ENCODE results near the gene MTCH2. TPM values are rescaled to one million over a fixed set of nuclear protein-coding genes. Genes with fewer than 3 reads are reported as not detected.
A peak's percentile ranks its signal among the peaks of the same experiment; 100 is the strongest.
"Not testable (repeated sequence)": the region's sequence is repeated elsewhere in the genome, so short reads cannot be mapped to it uniquely, and the experiment has no call there.

MTCH2 gene
- total RNA-seq (72.6 and 97.5 TPM in 2 replicates), polyA plus RNA-seq (231 and 271 TPM in 2 replicates)

GRCh38 chr11:47642099-47642855, at the start of gene MTCH2:
TSS of gene MTCH2 (minus strand) at chr11:47642559. CDS start at chr11:47642465, 94 bp downstream.
- peak; percentile 97 to 99 for DNase-seq (ENCODE audit: low read depth in 1 of 2, low spot score in 1 of 2)
- TF ChIP-seq CTCF (IDR thresholded peaks at IDR 0.05; ENCODE audit: low read depth, low read length), result peak; percentile 16
- peak within 1 kb of the TSS; percentile 52 for H3K4me3 ChIP-seq

GRCh38 chr11:47691979-47692378, 49.6 kb upstream of the MTCH2 start:
- no peak for DNase-seq (ENCODE audit: low read depth in 1 of 2, low spot score in 1 of 2)
- no peak for TF ChIP-seq CTCF (IDR thresholded peaks at IDR 0.05; ENCODE audit: low read depth, low read length)
- Histone ChIP-seq H3K36me3 (no peaks in the 10 kb centered on the region), H3K4me1 (ENCODE audit: low read depth) (no peaks in the 10 kb centered on the region), H3K4me3 (no peak overlapping the region), H3K9me3 (ENCODE audit: low read depth) (no peaks in the 10 kb centered on the region), H3K27me3 (no peaks in the 10 kb centered on the region), H3K27ac (no peak overlapping the region)

More at GRCh38 chr11:47642099-47642855, at the start of gene MTCH2:
- H3K27me3 ChIP-seq, result no peaks in the 10 kb centered on the region
- no peaks in the 10 kb centered on the region for H3K9me3 ChIP-seq (ENCODE audit: low read depth)
- peak within 1 kb of the TSS; percentile 87 for H3K27ac ChIP-seq
- peaks cover 10% of the 10 kb centered on the region for H3K4me1 ChIP-seq (ENCODE audit: low read depth)
- H3K36me3 ChIP-seq, result peaks cover 13% of the 10 kb centered on the region

- H3K27me3 ChIP-seq, result no peaks in the 10 kb centered on the region
- no peaks in the 10 kb centered on the region for H3K36me3 ChIP-seq
- no peaks in the 10 kb centered on the region for H3K9me3 ChIP-seq (ENCODE audit: low read depth)
- TF ChIP-seq CTCF (IDR thresholded peaks at IDR 0.05; ENCODE audit: low read depth, low read length), result no peak
- H3K27ac ChIP-seq, result no peak overlapping the region
- no peak for DNase-seq (ENCODE audit: low read depth in 1 of 2, low spot score in 1 of 2)
- H3K4me1 ChIP-seq (ENCODE audit: low read depth), result no peaks in the 10 kb centered on the region
- H3K4me3 ChIP-seq, result no peak overlapping the region
These were observed 47.1 kb upstream of the MTCH2 start for GRCh38 chr11:47689480-47689879.

- no peak overlapping the region for H3K27ac ChIP-seq
- H3K4me3 ChIP-seq, result no peak overlapping the region
- no peaks in the 10 kb centered on the region for H3K36me3 ChIP-seq
- TF ChIP-seq CTCF (IDR thresholded peaks at IDR 0.05; ENCODE audit: low read depth, low read length), result no peak
- no peak for DNase-seq (ENCODE audit: low read depth in 1 of 2, low spot score in 1 of 2)
- H3K4me1 ChIP-seq (ENCODE audit: low read depth), result no peaks in the 10 kb centered on the region
- H3K9me3 ChIP-seq (ENCODE audit: low read depth), result no peaks in the 10 kb centered on the region
- no peaks in the 10 kb centered on the region for H3K27me3 ChIP-seq
These were observed 46.6 kb upstream of the MTCH2 start for GRCh38 chr11:47688991-47689390.

GRCh38 chr11:47688111-47688510, 45.8 kb upstream of the MTCH2 start:
- no peak for TF ChIP-seq CTCF (IDR thresholded peaks at IDR 0.05; ENCODE audit: low read depth, low read length)
- H3K27me3 ChIP-seq, result no peaks in the 10 kb centered on the region
- no peak overlapping the region for H3K4me3 ChIP-seq
- H3K4me1 ChIP-seq (ENCODE audit: low read depth), result no peaks in the 10 kb centered on the region
- DNase-seq (ENCODE audit: low read depth in 1 of 2, low spot score in 1 of 2), result peak in 1 of 2 donors; percentile 13
- H3K9me3 ChIP-seq (ENCODE audit: low read depth), result no peaks in the 10 kb centered on the region
- H3K36me3 ChIP-seq, result no peaks in the 10 kb centered on the region
- no peak overlapping the region for H3K27ac ChIP-seq

GRCh38 chr11:47686704-47687103, 44.3 kb upstream of the MTCH2 start:
- not testable (repeated sequence) for H3K4me1 ChIP-seq (ENCODE audit: low read depth); H3K27me3 ChIP-seq; H3K27ac ChIP-seq; DNase-seq (ENCODE audit: low read depth in 1 of 2, low spot score in 1 of 2); H3K9me3 ChIP-seq (ENCODE audit: low read depth); H3K4me3 ChIP-seq; H3K36me3 ChIP-seq

Data from cardiac muscle cell (in vitro differentiated cells and primary cell).